ENCODE results near the gene STX2.
A peak's percentile ranks its signal among the peaks of the same experiment; 100 is the strongest.
"Not testable (repeated sequence)": the region's sequence is repeated elsewhere in the genome, so short reads cannot be mapped to it uniquely, and the experiment has no call there.

The STX2 gene

DNA sequence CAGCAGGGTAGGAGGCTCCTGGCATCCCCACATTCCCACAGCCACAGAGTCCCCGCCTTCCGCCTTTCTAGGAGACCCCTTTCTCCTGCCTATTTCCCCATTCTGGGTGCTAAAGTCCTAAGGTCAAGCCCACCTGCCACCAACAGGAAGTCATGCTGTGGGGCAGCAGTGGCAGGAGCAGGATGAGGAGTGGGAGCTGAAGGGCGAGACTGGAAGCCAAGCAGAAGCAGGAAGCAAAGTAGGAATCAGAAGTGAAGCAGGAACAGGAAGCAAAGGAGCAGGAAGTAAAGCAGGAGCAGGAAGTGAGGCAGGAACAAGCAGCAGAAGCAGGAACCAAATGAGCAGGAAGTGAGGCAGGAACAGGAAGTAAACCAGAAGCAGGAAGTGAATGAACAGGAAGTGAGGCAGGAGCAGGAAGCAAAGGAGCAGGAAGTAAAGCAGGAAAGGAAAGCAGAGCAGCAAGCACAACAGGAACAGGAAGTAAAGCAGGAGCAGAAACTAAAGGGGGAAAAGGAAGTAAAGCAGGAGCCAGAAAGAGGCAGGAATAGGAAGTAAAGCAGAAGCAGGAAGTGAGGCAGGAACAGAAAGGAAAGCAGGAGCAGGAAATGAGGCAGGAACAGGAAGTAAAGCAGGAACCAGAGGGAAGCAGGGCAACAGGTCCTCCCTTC is 84.7 kb downstream of the STX2 start:
- no peak overlapping the region for H3K4me3 ChIP-seq (ENCODE audit: low read depth, low read length)
- TF ChIP-seq, protein P1, sequence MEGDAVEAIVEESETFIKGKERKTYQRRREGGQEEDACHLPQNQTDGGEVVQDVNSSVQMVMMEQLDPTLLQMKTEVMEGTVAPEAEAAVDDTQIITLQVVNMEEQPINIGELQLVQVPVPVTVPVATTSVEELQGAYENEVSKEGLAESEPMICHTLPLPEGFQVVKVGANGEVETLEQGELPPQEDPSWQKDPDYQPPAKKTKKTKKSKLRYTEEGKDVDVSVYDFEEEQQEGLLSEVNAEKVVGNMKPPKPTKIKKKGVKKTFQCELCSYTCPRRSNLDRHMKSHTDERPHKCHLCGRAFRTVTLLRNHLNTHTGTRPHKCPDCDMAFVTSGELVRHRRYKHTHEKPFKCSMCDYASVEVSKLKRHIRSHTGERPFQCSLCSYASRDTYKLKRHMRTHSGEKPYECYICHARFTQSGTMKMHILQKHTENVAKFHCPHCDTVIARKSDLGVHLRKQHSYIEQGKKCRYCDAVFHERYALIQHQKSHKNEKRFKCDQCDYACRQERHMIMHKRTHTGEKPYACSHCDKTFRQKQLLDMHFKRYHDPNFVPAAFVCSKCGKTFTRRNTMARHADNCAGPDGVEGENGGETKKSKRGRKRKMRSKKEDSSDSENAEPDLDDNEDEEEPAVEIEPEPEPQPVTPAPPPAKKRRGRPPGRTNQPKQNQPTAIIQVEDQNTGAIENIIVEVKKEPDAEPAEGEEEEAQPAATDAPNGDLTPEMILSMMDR (IDR thresholded peaks at IDR 0.05; ENCODE audit: control insufficient read depth, extremely low read depth, insufficient read depth): no peak
- no peak for DNase-seq (ENCODE audit: low read depth)

DNA sequence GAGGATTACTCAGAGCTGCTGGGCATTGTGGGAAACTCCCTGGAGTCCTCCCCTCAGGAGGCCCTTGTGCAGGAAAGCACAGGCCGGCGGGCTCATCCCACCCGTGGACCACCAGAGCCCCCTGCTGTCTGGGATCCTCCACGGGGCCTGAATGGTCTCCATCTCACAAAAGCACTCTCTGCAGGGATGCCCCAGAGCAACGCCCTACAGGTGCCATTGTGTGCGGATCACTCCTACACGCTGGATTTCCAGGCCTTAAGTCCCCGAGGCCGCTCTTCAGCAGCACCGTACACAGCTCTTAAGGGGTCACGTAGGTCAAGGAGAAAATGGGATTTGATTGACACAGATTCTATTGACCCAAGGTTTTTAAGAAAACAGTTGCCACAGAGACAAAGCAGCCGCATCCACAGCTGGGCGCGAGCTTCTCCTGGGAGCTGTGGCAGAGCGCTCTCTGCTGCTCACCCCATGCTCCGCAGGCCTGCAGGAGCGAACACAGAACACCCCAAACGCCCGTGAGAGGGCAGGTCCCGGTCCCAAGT is 86.3 kb downstream of the STX2 start:
- H3K4me3 ChIP-seq (ENCODE audit: low read depth, low read length): no peak overlapping the region
- TF ChIP-seq, protein P1 (IDR thresholded peaks at IDR 0.05; ENCODE audit: control insufficient read depth, extremely low read depth, insufficient read depth): no peak
- DNase-seq (ENCODE audit: low read depth): no peak

DNA sequence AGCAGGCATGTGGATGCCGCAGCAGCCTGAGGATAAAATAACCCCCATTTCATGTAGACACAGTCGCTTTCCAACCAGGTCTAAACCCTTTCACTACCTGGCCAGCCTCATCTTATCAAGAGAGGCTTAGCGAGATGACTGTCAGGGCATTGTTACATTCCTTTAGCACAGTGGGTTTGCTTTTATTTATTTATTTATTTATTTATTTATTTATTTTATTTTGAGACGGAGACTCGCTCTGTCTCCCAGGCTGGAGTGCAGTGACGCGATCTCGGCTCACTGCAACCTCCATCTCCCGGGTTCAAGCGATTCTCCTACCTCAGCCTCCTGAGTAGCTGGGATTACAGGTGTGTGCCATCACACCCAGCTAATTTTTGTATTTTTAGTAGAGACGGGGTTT is 87.0 kb downstream of the STX2 start:
- not testable (repeated sequence) for H3K4me3 ChIP-seq (ENCODE audit: low read depth, low read length); DNase-seq (ENCODE audit: low read depth)

DNA sequence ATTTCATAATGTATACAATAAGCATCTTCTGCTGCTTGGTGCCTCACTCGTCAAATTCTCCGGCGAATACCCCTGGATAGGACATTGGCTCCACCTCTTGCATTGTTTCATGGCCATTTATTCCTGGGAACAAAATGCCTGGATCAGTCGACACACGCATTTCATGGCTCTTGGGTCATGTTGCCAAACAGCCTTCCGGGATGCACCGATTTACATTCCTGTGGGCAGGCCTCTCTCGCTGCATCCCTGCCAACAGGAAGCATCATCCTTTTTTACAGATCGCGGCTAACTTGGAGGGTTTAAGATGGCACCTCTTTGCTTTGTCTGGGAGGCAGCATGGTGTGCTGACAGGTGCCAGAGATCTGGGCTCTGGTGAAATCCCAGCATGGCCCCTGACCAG is 90.3 kb downstream of the STX2 start:
- no peak overlapping the region for H3K4me3 ChIP-seq (ENCODE audit: low read depth, low read length)
- TF ChIP-seq, protein P1 (IDR thresholded peaks at IDR 0.05; ENCODE audit: control insufficient read depth, extremely low read depth, insufficient read depth): no peak
- no peak for DNase-seq (ENCODE audit: low read depth)

DNA sequence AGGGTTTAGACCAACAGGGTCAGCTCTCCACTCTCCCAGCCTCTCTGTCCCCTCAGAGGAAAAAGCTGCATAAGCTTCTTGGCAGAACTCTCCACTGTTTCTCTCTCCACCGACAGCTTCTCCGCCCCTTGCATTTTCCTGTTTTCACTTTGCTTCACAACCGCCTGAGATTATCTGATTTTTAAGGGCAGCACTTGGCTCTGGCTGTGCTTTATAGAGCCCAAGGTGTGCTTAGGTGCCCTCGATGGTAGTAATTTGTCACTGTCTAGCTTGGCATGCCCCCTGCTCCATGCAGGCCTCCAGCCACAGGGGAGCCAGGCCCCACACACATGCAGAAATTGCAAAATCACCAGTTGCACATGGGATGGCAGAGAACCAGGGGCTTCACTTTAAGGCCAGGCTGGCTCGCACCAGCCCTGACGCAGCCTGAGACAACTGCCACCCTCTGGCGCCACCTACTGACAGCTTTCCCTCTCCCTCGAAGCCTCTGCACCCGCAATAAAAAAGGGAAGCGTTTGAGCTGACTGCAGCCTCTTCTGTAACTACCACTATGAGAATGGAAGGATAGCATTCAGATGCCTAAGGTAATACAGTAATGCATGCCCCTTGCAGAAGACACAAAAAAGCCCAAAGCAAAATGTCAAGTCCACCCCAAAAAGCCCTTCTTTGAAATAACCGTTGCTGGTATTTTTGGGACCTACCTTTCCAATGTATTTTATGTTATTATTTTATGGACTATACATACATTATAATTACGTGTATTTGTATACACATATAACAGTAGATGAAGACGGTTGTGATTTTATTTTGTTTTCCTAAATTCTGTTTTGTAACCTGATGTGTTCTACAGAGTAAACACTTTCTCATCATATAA is 90.9 kb downstream of the STX2 start:
- peak; percentile 11 for DNase-seq (ENCODE audit: low read depth)
- TF ChIP-seq, protein P1 (IDR thresholded peaks at IDR 0.05; ENCODE audit: control insufficient read depth, extremely low read depth, insufficient read depth): peak; percentile 96
- no peak overlapping the region for H3K4me3 ChIP-seq (ENCODE audit: low read depth, low read length)

DNA sequence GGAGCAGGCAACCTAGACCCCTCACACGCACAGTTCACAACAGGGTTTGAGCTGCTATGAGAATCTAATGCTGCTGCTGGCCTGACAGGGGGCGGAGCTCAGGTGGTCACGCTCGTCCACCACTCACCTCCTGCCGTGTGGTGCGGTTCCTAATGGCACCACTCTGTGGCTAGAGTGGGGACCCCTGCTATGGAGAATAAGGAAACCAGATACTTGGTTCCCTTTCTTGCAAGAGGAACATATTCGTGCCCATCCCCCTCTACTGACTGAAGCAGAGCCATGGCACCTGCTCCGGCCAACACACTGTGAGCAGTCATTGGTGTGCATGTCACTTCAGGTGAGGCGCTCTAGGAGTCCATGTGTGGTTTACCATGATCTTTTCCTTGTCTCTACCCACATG is 92.5 kb downstream of the STX2 start:
- TF ChIP-seq, protein P1 (IDR thresholded peaks at IDR 0.05; ENCODE audit: control insufficient read depth, extremely low read depth, insufficient read depth): no peak
- H3K4me3 ChIP-seq (ENCODE audit: low read depth, low read length): no peak overlapping the region
- DNase-seq (ENCODE audit: low read depth): no peak

DNA sequence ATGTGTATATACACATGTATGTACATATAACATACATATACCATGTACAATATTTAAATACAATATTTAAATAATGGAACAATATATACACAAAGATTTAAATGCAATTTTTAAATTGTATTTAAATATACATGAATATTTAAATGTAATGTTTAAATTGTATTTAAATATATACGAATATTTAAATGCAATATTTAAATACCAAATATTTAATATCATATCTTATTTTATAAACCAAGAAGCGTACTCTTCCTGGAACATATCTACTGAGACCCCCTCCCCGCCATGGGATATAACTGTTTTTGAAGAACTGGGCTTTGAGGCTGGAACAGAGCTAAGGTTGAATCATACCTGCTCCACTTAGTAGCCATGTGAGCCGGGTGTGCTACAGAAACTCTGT is 93.1 kb downstream of the STX2 start:
- no peak for DNase-seq (ENCODE audit: low read depth)
- TF ChIP-seq, protein P1 (IDR thresholded peaks at IDR 0.05; ENCODE audit: control insufficient read depth, extremely low read depth, insufficient read depth): no peak
- no peak overlapping the region for H3K4me3 ChIP-seq (ENCODE audit: low read depth, low read length)

All from LNCaP clone FGC (cell line).